Measurements from ENCODE around the gene MAP2K1. TPM values are rescaled to one million over a fixed set of nuclear protein-coding genes. Genes with fewer than 3 reads are reported as not detected.

MAP2K1 gene
- total RNA-seq, 1 donor from 2014 or later: 25.8 TPM

DNA sequence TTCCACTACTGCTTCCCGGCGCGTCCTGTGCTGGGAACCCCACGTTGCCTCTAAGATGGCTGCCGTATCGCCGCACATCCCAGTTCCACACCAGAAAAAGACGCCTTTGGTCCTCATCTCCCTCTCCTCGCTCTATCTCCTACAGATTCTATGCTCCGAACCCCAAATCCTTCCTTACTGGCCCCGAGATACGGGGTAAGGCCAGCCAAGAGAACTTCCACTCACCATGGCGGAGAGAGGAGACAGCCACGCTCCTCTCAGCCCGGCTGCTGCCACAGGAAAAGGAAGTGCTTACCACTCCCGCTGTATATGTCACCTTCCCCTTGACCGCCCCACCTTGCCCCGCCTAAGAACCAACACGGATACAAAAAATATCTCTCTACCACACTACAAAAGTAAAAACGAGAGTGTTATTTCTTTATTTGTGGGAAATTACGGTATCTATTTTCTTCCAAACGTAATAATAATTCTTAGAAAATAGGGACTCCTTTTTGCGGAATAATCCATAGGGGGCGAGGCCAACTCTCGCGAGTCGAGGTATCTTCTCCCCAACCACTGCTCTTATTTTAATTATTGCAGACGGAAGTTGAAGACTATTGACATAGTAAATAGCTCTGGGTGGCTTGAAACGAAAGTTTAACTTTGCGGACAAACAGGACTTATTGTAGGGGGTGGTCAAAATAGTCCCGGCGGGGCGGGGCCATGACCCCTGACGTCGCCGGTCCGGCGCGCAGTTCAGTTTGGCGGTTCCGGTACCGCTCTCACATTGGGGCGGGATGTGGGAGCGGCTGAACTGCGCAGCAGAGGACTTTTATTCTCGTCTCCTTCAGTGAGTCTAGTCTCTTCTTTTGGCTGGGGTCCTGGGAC lies 118.1 kb downstream of the MAP2K1 start, which contains the start of the genes RPL4 and ZWILCH:
Gene RPL4, minus strand, starts transcription at position 293 of the 867 bp plus-strand sequence. Its CDS starts 65 bp downstream, at position 228.
Gene ZWILCH, plus strand, starts transcription at position 764 of the 867 bp plus-strand sequence. Its CDS starts 13 bp downstream, at position 777.
- peak; percentile 85 for DNase-seq (ENCODE audit: low spot score)

DNA sequence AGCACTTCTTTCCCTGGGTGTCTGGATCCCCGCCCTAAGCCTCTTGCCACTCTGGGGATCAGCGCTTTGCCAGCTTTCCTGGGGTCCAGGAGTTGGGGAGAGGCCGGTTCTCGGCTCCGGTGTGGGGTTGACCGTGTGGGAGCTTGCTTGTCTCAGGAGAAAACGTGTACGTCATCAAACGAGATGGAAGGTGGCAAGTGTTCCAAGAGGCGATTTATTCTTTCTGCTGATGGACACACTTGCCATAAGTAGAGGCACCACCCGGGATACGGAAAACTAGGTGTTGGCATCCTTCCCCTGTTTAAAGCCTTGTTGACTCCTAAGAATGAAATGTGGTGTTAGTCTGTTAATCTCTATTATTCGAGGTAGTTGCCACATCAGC lies 118.7 kb downstream of the MAP2K1 start:
- DNase-seq (ENCODE audit: low spot score): no peak

GRCh38 chr15:66505818-66506217 lies 119.1 kb downstream of the MAP2K1 start:
- DNase-seq (ENCODE audit: low spot score): no peak

DNA sequence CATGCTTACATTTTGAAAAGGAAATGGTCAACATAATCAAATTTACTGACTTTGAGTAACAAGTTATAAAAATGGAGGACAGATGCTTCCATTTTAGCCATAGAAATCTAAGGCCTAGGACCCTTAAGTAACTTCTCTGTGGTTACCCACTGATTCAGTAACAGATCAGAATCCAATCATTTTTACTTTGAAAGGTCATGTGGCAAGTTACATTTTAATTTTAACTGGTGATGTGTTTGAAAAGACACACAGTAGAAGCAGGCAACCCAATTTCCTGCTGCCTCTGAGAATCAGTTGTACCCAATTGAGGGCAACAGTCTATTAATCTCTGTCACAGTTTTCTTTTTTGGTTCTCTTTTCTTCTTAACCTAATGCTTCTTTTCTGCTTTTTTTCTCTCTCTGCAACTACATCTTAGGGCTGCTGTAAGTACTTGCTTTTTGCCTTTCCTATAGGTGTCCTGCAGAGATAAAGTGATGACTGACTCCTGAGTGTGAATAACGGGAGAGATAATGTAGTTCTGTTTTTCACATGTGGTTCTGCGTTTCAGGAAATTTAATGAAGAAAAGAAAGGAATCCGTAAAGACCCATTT lies 121.7 kb downstream of the MAP2K1 start:
- DNase-seq (ENCODE audit: low spot score): no peak

DNA sequence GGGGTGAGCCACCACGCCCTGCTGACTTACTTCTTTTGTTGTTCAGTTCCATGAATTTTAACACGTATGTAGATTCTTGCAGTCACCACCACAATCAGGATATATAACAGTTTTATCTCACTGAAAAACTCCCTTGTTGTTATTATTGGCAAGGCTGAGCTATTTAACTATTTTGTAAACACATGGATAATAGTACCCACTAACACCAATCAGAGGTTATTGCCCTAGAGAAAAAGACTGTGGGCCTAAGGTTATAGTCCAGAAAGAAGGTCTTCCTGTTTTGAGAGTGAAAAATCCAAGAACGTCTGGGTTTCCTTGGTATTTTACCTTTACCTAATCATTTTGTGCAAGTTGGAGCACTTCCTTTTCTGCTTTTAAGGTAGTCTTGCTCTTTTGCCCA lies 127.9 kb downstream of the MAP2K1 start:
- no peak for DNase-seq (ENCODE audit: low spot score)

- no peak for DNase-seq (ENCODE audit: low spot score)
These were observed 129.2 kb downstream of the MAP2K1 start for GRCh38 chr15:66515901-66516322.

DNA sequence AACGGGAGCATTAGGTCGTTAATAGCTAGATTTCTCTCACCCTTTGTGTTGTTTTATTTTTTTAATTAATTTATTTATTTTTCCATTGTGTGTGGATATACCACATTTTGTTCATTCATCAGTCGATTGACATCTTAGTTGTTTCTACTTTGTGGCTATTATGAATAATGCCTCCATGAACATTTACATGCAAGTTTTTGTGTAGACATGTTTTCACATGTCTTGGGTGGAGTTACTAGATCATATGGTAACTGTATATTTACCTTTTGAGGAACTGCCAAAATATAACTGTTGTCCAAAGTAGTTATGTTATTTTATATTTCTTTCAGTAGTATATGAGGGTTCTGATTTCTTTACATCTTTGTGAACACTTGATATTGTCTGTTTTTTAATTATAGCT lies 137.2 kb downstream of the MAP2K1 start:
- no peak for DNase-seq (ENCODE audit: low spot score)

DNA sequence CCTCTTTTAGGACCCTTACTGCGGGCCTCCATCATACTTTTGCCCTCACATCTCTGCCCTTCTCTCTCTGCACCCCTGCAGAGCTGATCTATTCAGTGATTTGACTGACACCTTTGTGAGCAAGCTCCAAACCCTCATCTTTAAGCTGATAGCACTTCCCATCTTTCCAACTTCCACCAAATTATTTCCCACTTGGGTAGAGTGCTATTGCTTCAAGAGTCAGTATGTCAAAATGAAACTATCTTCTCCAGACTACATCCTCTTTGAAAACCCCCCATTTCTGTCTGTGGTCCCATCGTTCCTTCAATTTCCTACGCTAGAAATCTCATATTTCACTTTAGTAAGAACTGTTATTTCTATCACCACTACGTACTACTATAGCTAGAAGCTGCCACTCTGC lies 138.1 kb downstream of the MAP2K1 start:
- no peak for DNase-seq (ENCODE audit: low spot score)

DNA sequence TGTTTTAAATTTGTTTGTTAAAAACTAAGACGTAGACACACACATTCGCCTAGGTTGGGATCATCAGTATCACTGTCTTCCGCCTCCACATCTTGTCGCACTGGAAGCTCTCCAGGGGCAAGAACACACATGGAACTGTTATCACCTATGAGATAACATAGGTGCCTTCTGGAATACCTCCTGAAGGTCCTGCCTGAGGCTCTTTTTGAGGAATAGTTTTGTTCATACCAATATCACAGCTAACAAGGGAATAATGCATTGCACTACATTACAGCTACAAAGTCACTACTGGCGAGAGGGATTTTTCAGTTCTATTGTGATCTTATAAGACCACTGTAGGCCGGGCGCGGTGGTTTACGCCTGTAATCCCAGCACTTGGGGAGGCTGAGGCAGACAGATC lies 148.3 kb downstream of the MAP2K1 start:
- DNase-seq (ENCODE audit: low spot score): no peak

Other genes starting within 250 kb of the MAP2K1 start
- 1.9 TPM for gene MEGF11, start 133.2 kb upstream of the MAP2K1 start, total RNA-seq (ENCODE audit: insufficient read depth, low replicate concordance)
- 22.4 TPM for gene DIS3L, start 93.3 kb upstream of the MAP2K1 start, total RNA-seq (ENCODE audit: insufficient read depth, low replicate concordance)
- gene TIPIN, start 30.2 kb upstream of the MAP2K1 start, total RNA-seq (ENCODE audit: insufficient read depth, low replicate concordance): 7.0 TPM
- 7.2 TPM for gene SNAPC5, start 110.8 kb downstream of the MAP2K1 start, total RNA-seq (ENCODE audit: insufficient read depth, low replicate concordance)
- gene RPL4, start 117.9 kb downstream of the MAP2K1 start, total RNA-seq (ENCODE audit: insufficient read depth, low replicate concordance): 3,940 TPM
- 8.4 TPM for gene ZWILCH, start 118.4 kb downstream of the MAP2K1 start, total RNA-seq (ENCODE audit: insufficient read depth, low replicate concordance)
- 0.48 TPM for gene LCTL, start 179.1 kb downstream of the MAP2K1 start, total RNA-seq (ENCODE audit: insufficient read depth, low replicate concordance)

All from umbilical cord (tissue), 2 donors.